H9 (cell line): ENCODE results near the gene CDK6. TPM values are rescaled to one million over a fixed set of nuclear protein-coding genes. Genes with fewer than 3 reads are reported as not detected.

ENCODE experiments used
- DNase-seq: peaks from one replicate; pipeline ENCODE4 v3.0.0-alpha.2; 2017
- H2AFZ ChIP-seq: one replicate; pipeline ENCODE4 v1.6.1; 2013; ENCODE audit warnings: mild to moderate bottlenecking, low read length, control low read depth, moderate library complexity
- H2AK5ac ChIP-seq: 2 replicates; pipeline ENCODE4 v1.6.1; 2013; ENCODE audit warnings: low read length, control low read depth, mixed read lengths; ENCODE audit not compliant: insufficient read length
- H2BK120ac ChIP-seq: one replicate; pipeline ENCODE4 v1.6.1; 2013; ENCODE audit warnings: low read depth, mild to moderate bottlenecking, low read length, control low read depth, inconsistent platforms; ENCODE audit not compliant: poor library complexity, severe bottlenecking
- H2BK12ac ChIP-seq: 2 replicates; pipeline ENCODE4 v1.6.1; 2013; ENCODE audit warnings: low read length, control low read depth, mixed read lengths, low read depth; ENCODE audit not compliant: insufficient read length
- H2BK15ac ChIP-seq: 2 replicates; pipeline ENCODE4 v1.6.1; 2013; ENCODE audit warnings: low read depth, low read length, control low read depth
- H2BK20ac ChIP-seq: one replicate; pipeline ENCODE4 v1.6.1; 2013; ENCODE audit warnings: low read depth, mild to moderate bottlenecking, low read length, control low read depth, inconsistent platforms; ENCODE audit not compliant: poor library complexity, severe bottlenecking
- H2BK5ac ChIP-seq: 2 replicates; pipeline ENCODE4 v1.6.1; 2013; ENCODE audit warnings: low read length, control low read depth, mixed read lengths; ENCODE audit not compliant: insufficient read length
- H3K14ac ChIP-seq: 2 replicates; pipeline ENCODE4 v1.6.1; 2013; ENCODE audit warnings: low read length, control low read depth; ENCODE audit not compliant: insufficient read depth
- H3K18ac ChIP-seq: 2 replicates; pipeline ENCODE4 v1.6.1; 2013; ENCODE audit warnings: low read depth, mild to moderate bottlenecking, mixed read lengths, low read length, control low read depth; ENCODE audit not compliant: insufficient read length
- H3K23ac ChIP-seq: 2 replicates; pipeline ENCODE4 v1.6.1; 2013; ENCODE audit warnings: low read length, control low read depth, mixed read lengths, low read depth; ENCODE audit not compliant: insufficient read length
- H3K23me2 ChIP-seq: 2 replicates; pipeline ENCODE4 v1.6.1; 2013; ENCODE audit warnings: low read depth, mild to moderate bottlenecking, mixed read lengths, low read length, control low read depth; ENCODE audit not compliant: insufficient read length, poor library complexity, severe bottlenecking
- H3K27ac ChIP-seq: 2 replicates; pipeline ENCODE4 v1.5.1; 2013; ENCODE audit warnings: low read length, control low read depth, mixed read lengths, low read depth; ENCODE audit not compliant: insufficient read length
- H3K27me3 ChIP-seq: 2 replicates; pipeline ENCODE4 v1.6.1; 2013; ENCODE audit warnings: low read length, control low read depth, inconsistent platforms; ENCODE audit not compliant: insufficient read depth
- H3K4ac ChIP-seq: 2 replicates; pipeline ENCODE4 v1.6.1; 2013; ENCODE audit warnings: low read depth, mild to moderate bottlenecking, control low read depth, inconsistent platforms, low read length, moderate library complexity
- H3K4me1 ChIP-seq: 2 replicates; pipeline ENCODE4 v1.6.1; 2013; ENCODE audit warnings: low read length, control low read depth, inconsistent platforms; ENCODE audit not compliant: insufficient read depth
- H3K4me2 ChIP-seq: 2 replicates; pipeline ENCODE4 v1.6.1; 2013; ENCODE audit warnings: low read length, control low read depth, mixed read lengths; ENCODE audit not compliant: insufficient read length, insufficient read depth
- H3K56ac ChIP-seq: 2 replicates; pipeline ENCODE4 v1.6.1; 2013; ENCODE audit warnings: low read depth, mild to moderate bottlenecking, mixed read lengths, low read length, control low read depth; ENCODE audit not compliant: insufficient read length
- H3K79me1 ChIP-seq: 2 replicates; pipeline ENCODE4 v1.6.1; 2013; ENCODE audit warnings: low read depth, mild to moderate bottlenecking, moderate library complexity, low read length, control low read depth, inconsistent platforms; ENCODE audit not compliant: insufficient read depth, poor library complexity, severe bottlenecking
- H3K79me2 ChIP-seq: 2 replicates; pipeline ENCODE4 v1.6.1; 2013; ENCODE audit warnings: low read length, control low read depth, inconsistent platforms; ENCODE audit not compliant: insufficient read depth
- H3K9ac ChIP-seq: 2 replicates; pipeline ENCODE4 v1.6.1; 2013; ENCODE audit warnings: low read length, control low read depth, mixed read lengths; ENCODE audit not compliant: insufficient read length; ENCODE audit errors: extremely low read depth
- H3K9me3 ChIP-seq: one replicate; pipeline ENCODE4 v1.6.1; 2013; ENCODE audit warnings: low read depth, low read length, inconsistent platforms; ENCODE audit not compliant: control insufficient read depth
- H3T11ph ChIP-seq: one replicate; pipeline ENCODE4 v1.6.1; 2013; ENCODE audit warnings: mild to moderate bottlenecking, low read length, control low read depth, inconsistent platforms
- H4K20me1 ChIP-seq: one replicate; pipeline ENCODE4 v1.6.1; 2013; ENCODE audit not compliant: control insufficient read depth, insufficient read length, insufficient read depth
- H4K5ac ChIP-seq: 2 replicates; pipeline ENCODE4 v1.6.1; 2013; ENCODE audit warnings: low read depth, mild to moderate bottlenecking, mixed read lengths, low read length, control low read depth; ENCODE audit not compliant: insufficient read length
- H4K8ac ChIP-seq: replicated peaks from 2 replicates; pipeline ENCODE4 v1.6.1; 2013; ENCODE audit warnings: low read length, control low read depth, mixed read lengths, low read depth; ENCODE audit not compliant: insufficient read length
- H4K91ac ChIP-seq: 2 replicates; pipeline ENCODE4 v1.6.1; 2013; ENCODE audit warnings: low read depth, mild to moderate bottlenecking, moderate library complexity, mixed read lengths, low read length, control low read depth; ENCODE audit not compliant: insufficient read length
- H3K27ac Mint-ChIP-seq, 3 experiments: 2 replicates in 2 of 3; 3 replicates in 1 of 3; pipeline ENCODE4 v1.8.0; 2020 to 2021; ENCODE audit warnings: mixed read lengths in 3 of 3, mild to moderate bottlenecking in 1 of 3, moderate library complexity in 1 of 3
- H3K27me3 Mint-ChIP-seq: 2 replicates; pipeline ENCODE4 v1.8.0; 2021; ENCODE audit warnings: low read depth, mild to moderate bottlenecking, moderate library complexity, mixed read lengths
- H3K36me3 Mint-ChIP-seq, 3 experiments: 2 replicates in 2 of 3; 3 replicates in 1 of 3; pipeline ENCODE4 v1.8.0; 2020 to 2021; ENCODE audit warnings: low read depth in 3 of 3, mixed read lengths in 3 of 3; ENCODE audit not compliant: insufficient read depth in 1 of 3
- H3K4me1 Mint-ChIP-seq, 2 experiments: 2 replicates each; pipeline ENCODE4 v1.8.0; 2020; ENCODE audit warnings: mixed read lengths in 2 of 2
- H3K4me3 Mint-ChIP-seq, 2 experiments: 2 replicates in 1 of 2; 3 replicates in 1 of 2; pipeline ENCODE4 v1.8.0; 2020 to 2021; ENCODE audit warnings: mild to moderate bottlenecking in 2 of 2, mixed read lengths in 2 of 2, moderate library complexity in 1 of 2
- H3K9me3 Mint-ChIP-seq, 2 experiments: 2 replicates in 1 of 2; 3 replicates in 1 of 2; pipeline ENCODE4 v1.8.0; 2020; ENCODE audit warnings: mild to moderate bottlenecking in 2 of 2, mixed read lengths in 2 of 2, moderate library complexity in 1 of 2
- CTCF ChIP-seq: fragments of 200-600 bp; sonication (generic); conservative IDR thresholded peaks from 3 replicates; pipeline ENCODE4 v1.8.0; 2021; ENCODE audit warnings: antibody characterized with exemption, mild to moderate bottlenecking
- WGBS: extraction: QIAGEN DNeasy Blood & Tissue Kit; methylation state at CpG from one replicate; pipeline ENCODE4 v1.1.7; 2013; ENCODE audit warnings: missing lambda C conversion rate, low lambda C conversion rate, mixed read lengths; ENCODE audit not compliant: insufficient read length; ENCODE audit errors: extremely low coverage; 5-methylcytosine and 5-hydroxymethylcytosine counted together
- total RNA-seq: library from RNA; stranded (reverse); gene quantifications from 2 replicates; pipeline ENCODE4 v1.2.1, GENCODE V29; 2021

The CDK6 gene
- total RNA-seq, 1 experiment from 2014 or later = 30.0 TPM

GRCh38 chr7:92834507-92835260 lies 1.7 kb downstream of the CDK6 start:
- Histone ChIP-seq H2BK15ac (no peak overlapping the region), H4K5ac (no peak overlapping the region), H3K9ac (peak overlapping the region; percentile 87), H3K27me3 (peaks cover 4% of the 10 kb centered on the region; the same call in 1 of the 2 replicates), H4K91ac (no peak overlapping the region), H3K23me2 (peaks cover 35% of the 10 kb centered on the region), H3K56ac (no peak overlapping the region), H3K14ac (no peak overlapping the region), H3K4me1 (peaks cover 4% of the 10 kb centered on the region; the same call in 1 of the 2 replicates), H2BK20ac (no peak overlapping the region), H4K8ac (no peak overlapping the region), H4K20me1 (no peaks in the 10 kb centered on the region), H3K9me3 (no peaks in the 10 kb centered on the region), H3K4ac (no peak overlapping the region), H3K79me2 (0 out of 2 replicates have a peak, but pooled peaks cover 2% of the 10 kb centered on the region), H3K18ac (no peak overlapping the region), H2AK5ac (no peak overlapping the region), H3T11ph (no peak overlapping the region), H3K4me2 (peak overlapping the region; percentile 97), H2BK12ac (no peak overlapping the region), H2BK5ac (no peak overlapping the region), H3K79me1 (no peaks in the 10 kb centered on the region), H2BK120ac (no peak overlapping the region), H3K27ac (no peak overlapping the region), H2AFZ (no peak overlapping the region), H3K23ac (no peak overlapping the region)
- peak overlapping the region; percentile 90 to 99 for H3K4me3 Mint-ChIP-seq
- H3K9me3 Mint-ChIP-seq = no peaks in the 10 kb centered on the region; a peak in 3 of 5 replicates
- peaks cover 33% of the 10 kb centered on the region for H3K27me3 Mint-ChIP-seq
- no CpG with 5 or more reads among the region's 53 CpGs for WGBS
- peak overlapping the region in 1 of 3 experiments; percentile 6; a peak in 3 of 7 replicates for H3K27ac Mint-ChIP-seq
- DNase-seq = peak; percentile 59
- peaks cover 0 to 2% (median 1%) of the 10 kb centered on the region in 3 experiments; a peak in 2 of 7 replicates for H3K36me3 Mint-ChIP-seq
- TF ChIP-seq CTCF = no peak
- peaks cover 40 to 44% of the 10 kb centered on the region in 2 experiments for H3K4me1 Mint-ChIP-seq
